Neutrophil (primary cell): ENCODE measurements around the gene KLHL8.
"Not testable (repeated sequence)": the region's sequence is repeated elsewhere in the genome, so short reads cannot be mapped to it uniquely, and the experiment has no call there.

Experiments used
- H3K27ac ChIP-seq: fragments of 200-600 bp; sonication (generic); 2 replicates; pipeline ENCODE4 v1.5.1; 2016; ENCODE audit warnings: mild to moderate bottlenecking, moderate library complexity
- H3K27me3 ChIP-seq: fragments of 200-600 bp; sonication (generic); 2 replicates; pipeline ENCODE4 v1.6.0; 2016; ENCODE audit warnings: mild to moderate bottlenecking
- H3K36me3 ChIP-seq: fragments of 200-600 bp; sonication (generic); 2 replicates; pipeline ENCODE4 v1.5.1; 2017
- H3K4me1 ChIP-seq, 2 experiments: fragments of 200-600 bp in 1 of 2; sonication (generic) in 1 of 2; 1 replicate in 1 of 2; 2 replicates in 1 of 2; pipeline versions ENCODE4 v1.5.1 to v1.6.1; 2013 to 2016; ENCODE audit warnings: low read depth in 1 of 2, low read length in 1 of 2, mild to moderate bottlenecking in 1 of 2, moderate library complexity in 1 of 2; ENCODE audit not compliant: control insufficient read depth in 1 of 2, insufficient read depth in 1 of 2
- H3K4me3 ChIP-seq, 2 experiments: fragments of 200-600 bp in 1 of 2; sonication (generic) in 1 of 2; 1 replicate in 1 of 2; 2 replicates in 1 of 2; pipeline ENCODE4 v1.5.1; 2013 to 2016; ENCODE audit warnings: low read depth in 1 of 2, low read length in 1 of 2, mild to moderate bottlenecking in 1 of 2, moderate library complexity in 1 of 2
- H3K9me3 ChIP-seq: fragments of 200-600 bp; sonication (generic); 2 replicates; pipeline ENCODE4 v1.5.1; 2016
- CTCF ChIP-seq: fragments of 200-600 bp; sonication (generic); IDR thresholded peaks from 2 replicates; pipeline ENCODE4 v1.5.1; 2016; ENCODE audit warnings: antibody characterized with exemption

The KLHL8 gene

GRCh38 chr4:87219632-87220093, 755 bp downstream of the KLHL8 start:
- H3K4me1 ChIP-seq = peaks cover 18 to 21% of the 10 kb centered on the region in 2 experiments
- peak overlapping the region; percentile 99 for H3K4me3 ChIP-seq
- peak; percentile 41 for TF ChIP-seq CTCF

GRCh38 chr4:87217235-87217763, 3.1 kb downstream of the KLHL8 start:
- not testable (repeated sequence) for H3K27me3 ChIP-seq, H3K36me3 ChIP-seq, H3K4me3 ChIP-seq, H3K27ac ChIP-seq, H3K9me3 ChIP-seq
- peaks cover 36 to 45% of the 10 kb centered on the region in 2 experiments for H3K4me1 ChIP-seq

More at GRCh38 chr4:87219632-87220093, 755 bp downstream of the KLHL8 start:
- peak overlapping the region; percentile 86 for H3K27ac ChIP-seq
- no peaks in the 10 kb centered on the region for H3K36me3 ChIP-seq
- H3K27me3 ChIP-seq = no peaks in the 10 kb centered on the region
- no peaks in the 10 kb centered on the region for H3K9me3 ChIP-seq

- no peak for TF ChIP-seq CTCF
- Histone ChIP-seq H3K36me3 (no peaks in the 10 kb centered on the region), H3K27me3 (no peaks in the 10 kb centered on the region), H3K4me1 (peaks cover 40 to 52% of the 10 kb centered on the region in 2 experiments), H3K9me3 (no peaks in the 10 kb centered on the region), H3K4me3 (no peak overlapping the region), H3K27ac (no peak overlapping the region)
These were observed 3.9 kb downstream of the KLHL8 start for GRCh38 chr4:87216469-87216868.

- no peak for TF ChIP-seq CTCF
- Histone ChIP-seq H3K36me3 (no peaks in the 10 kb centered on the region), H3K4me1 (peaks cover 51 to 64% of the 10 kb centered on the region in 2 experiments), H3K27me3 (no peaks in the 10 kb centered on the region), H3K27ac (peak overlapping the region; percentile 90), H3K9me3 (no peaks in the 10 kb centered on the region), H3K4me3 (no peak overlapping the region)
These were observed 6.9 kb downstream of the KLHL8 start for GRCh38 chr4:87213421-87214075.

GRCh38 chr4:87211249-87211952, 9.0 kb downstream of the KLHL8 start:
- Histone ChIP-seq H3K4me3 (no peak overlapping the region), H3K27ac (peak overlapping the region; percentile 90), H3K4me1 (peaks cover 50 to 61% of the 10 kb centered on the region in 2 experiments), H3K27me3 (no peaks in the 10 kb centered on the region), H3K9me3 (no peaks in the 10 kb centered on the region), H3K36me3 (no peaks in the 10 kb centered on the region)
- no peak for TF ChIP-seq CTCF

- H3K27ac ChIP-seq = peak overlapping the region; percentile 90
- H3K4me3 ChIP-seq = peak overlapping the region; percentile 56 to 63
These were observed 10.7 kb downstream of the KLHL8 start for GRCh38 chr4:87209696-87210095.

More at GRCh38 chr4:87209696-87210095, 10.7 kb downstream of the KLHL8 start:
- Histone ChIP-seq H3K36me3 (no peaks in the 10 kb centered on the region), H3K9me3 (no peaks in the 10 kb centered on the region), H3K4me1 (peaks cover 50 to 58% of the 10 kb centered on the region in 2 experiments), H3K27me3 (no peaks in the 10 kb centered on the region)
- no peak for TF ChIP-seq CTCF
